ENCODE results near the gene PABPN1. TPM values are rescaled to one million over a fixed set of nuclear protein-coding genes. Genes with fewer than 3 reads are reported as not detected.
"Not testable (repeated sequence)": the region's sequence is repeated elsewhere in the genome, so short reads cannot be mapped to it uniquely, and the experiment has no call there.

PABPN1 gene, protein sequence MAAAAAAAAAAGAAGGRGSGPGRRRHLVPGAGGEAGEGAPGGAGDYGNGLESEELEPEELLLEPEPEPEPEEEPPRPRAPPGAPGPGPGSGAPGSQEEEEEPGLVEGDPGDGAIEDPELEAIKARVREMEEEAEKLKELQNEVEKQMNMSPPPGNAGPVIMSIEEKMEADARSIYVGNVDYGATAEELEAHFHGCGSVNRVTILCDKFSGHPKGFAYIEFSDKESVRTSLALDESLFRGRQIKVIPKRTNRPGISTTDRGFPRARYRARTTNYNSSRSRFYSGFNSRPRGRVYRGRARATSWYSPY
- 100 to 1,000 TPM; 119 to 170 (median 147) TPM for polyA plus RNA-seq
- long read RNA-seq, donor 1 = 0 reads
- long read RNA-seq, donor 2, transcript PABPN1-201 (7 exons, 2,001 nt) = major isoform, 14 of 33 reads
- long read RNA-seq, donor 2, transcript PABPN1-202 (6 exons, 2,768 nt) = minor isoform, 8 of 33 reads
- long read RNA-seq, donor 2, partial matches to known transcripts = 5 of 33 reads
- long read RNA-seq, donor 2, other reads (novel, unspliced or antisense) = 0 of 33 reads
- long read RNA-seq, donor 3, transcript PABPN1-201 (7 exons, 2,001 nt) = major isoform, 27 of 75 reads
- long read RNA-seq, donor 3, transcript PABPN1-207 (6 exons, 1,220 nt) = minor isoform, 8 of 75 reads
- long read RNA-seq, donor 3, transcript PABPN1-202 (6 exons, 2,768 nt) = minor isoform, 11 of 75 reads
- long read RNA-seq, donor 3, partial matches to known transcripts = 24 of 75 reads
- long read RNA-seq, donor 3, other reads (novel, unspliced or antisense) = 0 of 75 reads
- long read RNA-seq, donor 4 = 0 reads
- long read RNA-seq, donor 5, transcript PABPN1-201 (7 exons, 2,001 nt) = major isoform, 12 of 27 reads
- long read RNA-seq, donor 5, transcript PABPN1-202 (6 exons, 2,768 nt) = minor isoform, 11 of 27 reads
- long read RNA-seq, donor 5, partial matches to known transcripts = 0 of 27 reads
- long read RNA-seq, donor 5, other reads (novel, unspliced or antisense) = 0 of 27 reads
- long read RNA-seq, donor 6, transcript PABPN1-201 (7 exons, 2,001 nt) = major isoform, 19 of 24 reads
- long read RNA-seq, donor 6, partial matches to known transcripts = 0 of 24 reads
- long read RNA-seq, donor 6, other reads (novel, unspliced or antisense) = 0 of 24 reads
- long read RNA-seq, donor 7 = 0 reads
- long read RNA-seq, donor 8, transcript PABPN1-201 (7 exons, 2,001 nt) = major isoform, 6 of 7 reads
- long read RNA-seq, donor 8, partial matches to known transcripts = 0 of 7 reads
- long read RNA-seq, donor 8, other reads (novel, unspliced or antisense) = 0 of 7 reads
- long read RNA-seq, donor 9, transcript PABPN1-202 (6 exons, 2,768 nt) = minor isoform, 6 of 23 reads
- long read RNA-seq, donor 9, transcript PABPN1-201 (7 exons, 2,001 nt) = major isoform, 11 of 23 reads
- long read RNA-seq, donor 9, partial matches to known transcripts = 0 of 23 reads
- long read RNA-seq, donor 9, other reads (novel, unspliced or antisense) = 0 of 23 reads
- long read RNA-seq, donor 10, transcript PABPN1-202 (6 exons, 2,768 nt) = minor isoform, 12 of 199 reads
- long read RNA-seq, donor 10, transcript PABPN1-201 (7 exons, 2,001 nt) = major isoform, 42 of 199 reads
- long read RNA-seq, donor 10, transcript PABPN1-208 (5 exons, 778 nt) = minor isoform, 6 of 199 reads
- long read RNA-seq, donor 10, partial matches to known transcripts = 133 of 199 reads
- long read RNA-seq, donor 10, other reads (novel, unspliced or antisense) = 0 of 199 reads

DNA sequence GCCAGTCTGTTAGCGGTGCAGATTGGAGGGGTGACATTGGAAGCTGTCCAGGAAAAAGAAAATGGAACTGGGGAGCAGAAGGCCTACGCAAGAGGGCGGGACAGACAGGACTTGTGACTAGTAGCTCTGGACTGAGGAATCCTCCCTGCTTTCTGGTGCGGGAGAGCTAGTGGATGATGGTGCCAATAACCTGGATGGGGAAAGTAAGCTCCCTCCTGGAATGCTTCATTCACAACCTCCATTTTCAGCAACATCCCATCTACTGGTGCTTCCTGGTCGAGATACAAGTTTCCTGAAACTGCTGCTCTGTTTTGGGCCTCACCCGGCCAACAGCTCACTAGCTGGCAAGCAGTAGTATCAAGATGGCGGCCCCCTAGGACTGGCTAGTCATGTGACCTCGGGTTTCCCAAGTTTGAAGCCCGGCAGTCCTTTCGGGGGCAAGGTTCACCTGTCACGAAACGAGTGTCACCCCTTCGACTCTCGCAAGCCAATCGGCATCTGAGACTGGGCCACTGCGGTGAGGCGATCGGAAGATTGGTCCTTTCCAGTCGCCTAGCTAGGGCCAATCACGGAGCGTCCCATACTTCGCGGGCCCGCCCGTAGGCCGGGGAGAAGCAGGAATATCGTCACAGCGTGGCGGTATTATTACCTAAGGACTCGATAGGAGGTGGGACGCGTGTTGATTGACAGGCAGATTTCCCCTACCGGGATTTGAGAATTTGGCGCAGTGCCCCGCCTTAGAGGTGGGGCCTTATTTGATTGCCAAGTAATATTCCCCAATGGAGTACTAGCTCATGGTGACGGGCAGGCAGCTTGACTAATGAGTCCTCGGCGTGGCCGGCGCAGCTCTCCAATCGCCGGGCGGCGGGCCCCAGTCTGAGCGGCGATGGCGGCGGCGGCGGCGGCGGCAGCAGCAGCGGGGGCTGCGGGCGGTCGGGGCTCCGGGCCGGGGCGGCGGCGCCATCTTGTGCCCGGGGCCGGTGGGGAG lies at the start of gene PABPN1:
TSS of gene PABPN1 (plus strand) at position 874 of the 988 bp plus-strand sequence. CDS start at position 887, 13 bp downstream.
- Histone ChIP-seq H3K9me3 (ENCODE audit: control insufficient read depth in 2 of 2, insufficient read depth in 1 of 2, low read depth in 1 of 2, low read length in 1 of 2) (peaks cover 2 to 3% of the 10 kb centered on the region in 2 donors), H3K36me3 (ENCODE audit: control insufficient read depth in 3 of 3, insufficient read depth in 2 of 3, low read depth in 1 of 3, low read length in 3 of 3) (peaks cover 14 to 42% (median 16%) of the 10 kb centered on the region in 3 donors), H3K27ac (ENCODE audit: low read depth in 1 of 3, low read length in 2 of 3) (peak within 1 kb of the TSS; percentile 91 to 99 (median 98)), H3K27me3 (ENCODE audit: control insufficient read depth in 3 of 3, insufficient read depth in 3 of 3, low read length in 3 of 3) (no peaks in the 10 kb centered on the region), H3K4me3 (ENCODE audit: low read depth in 1 of 3, low read length in 3 of 3) (peak within 1 kb of the TSS; percentile 64 to 99 (median 71)), H3K4me1 (ENCODE audit: control insufficient read depth in 3 of 3, insufficient read depth in 2 of 3, low read depth in 1 of 3, low read length in 2 of 3) (peaks cover 2 to 15% (median 3%) of the 10 kb centered on the region in 3 donors)
- DNase-seq = peak; percentile 100
- peak; percentile 64 for FAIRE-seq
- WGBS, 3 donors = 4% methylated on average over 56 to 63 of the region's 63 CpGs

DNA sequence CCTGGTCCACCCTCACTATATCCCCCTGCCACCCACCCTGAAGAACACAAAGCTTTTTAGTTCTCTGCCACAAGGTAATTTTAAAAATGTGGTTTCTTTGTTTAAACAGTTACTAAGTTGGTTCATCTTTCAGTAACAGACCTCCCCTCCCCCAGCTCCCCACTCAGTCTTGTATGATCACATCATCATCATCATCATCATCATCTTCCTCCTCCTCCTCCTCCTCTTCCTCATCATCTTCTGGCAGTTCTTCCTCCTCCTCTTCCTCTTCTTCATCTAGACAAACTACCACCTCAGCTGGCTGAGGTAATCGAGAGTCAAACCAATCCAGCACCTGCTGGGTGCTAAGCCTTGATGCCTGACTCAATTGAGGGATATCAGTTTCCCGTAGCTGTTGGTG lies 45.8 kb upstream of the PABPN1 start:
- Histone ChIP-seq H3K36me3 (ENCODE audit: control insufficient read depth in 3 of 3, insufficient read depth in 2 of 3, low read depth in 1 of 3, low read length in 3 of 3) (peaks cover 0 to 32% (median 0%) of the 10 kb centered on the region in 3 donors), H3K27me3 (ENCODE audit: control insufficient read depth in 3 of 3, insufficient read depth in 3 of 3, low read length in 3 of 3) (no peaks in the 10 kb centered on the region), H3K4me1 (ENCODE audit: control insufficient read depth in 3 of 3, insufficient read depth in 2 of 3, low read depth in 1 of 3, low read length in 2 of 3) (peaks cover 0 to 13% (median 0%) of the 10 kb centered on the region in 3 donors), H3K9me3 (ENCODE audit: control insufficient read depth in 2 of 2, insufficient read depth in 1 of 2, low read depth in 1 of 2, low read length in 1 of 2) (no peaks in the 10 kb centered on the region), H3K27ac (ENCODE audit: low read depth in 1 of 3, low read length in 2 of 3) (no peak overlapping the region), H3K4me3 (ENCODE audit: low read depth in 1 of 3, low read length in 3 of 3) (no peak overlapping the region)
- 91 to 100% (median 94%) methylated on average over 2 of the region's 2 CpGs for WGBS, 3 donors
- no peak for DNase-seq
- no peak for FAIRE-seq

DNA sequence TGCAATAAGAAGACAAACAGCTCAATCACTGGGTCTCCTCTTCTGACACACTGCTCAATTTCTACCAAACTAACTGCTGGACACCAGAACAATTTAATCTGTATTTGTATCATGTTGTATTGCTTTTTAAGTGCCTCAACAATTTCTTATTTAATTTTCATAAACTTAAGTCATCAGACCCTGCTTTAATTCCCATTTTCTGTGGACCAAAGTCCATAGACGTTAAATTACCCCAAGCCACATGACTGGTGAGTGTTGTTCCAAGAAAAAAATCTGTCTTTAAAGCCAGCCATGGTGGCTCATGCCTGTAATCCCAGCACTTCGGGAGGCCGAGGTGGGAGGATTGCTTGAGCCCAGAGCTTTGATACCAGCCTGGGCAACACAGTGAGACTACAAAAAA lies 44.1 kb upstream of the PABPN1 start:
- DNase-seq = peak in 1 of 2 donors; percentile 53
- no peaks in the 10 kb centered on the region for H3K9me3 ChIP-seq (ENCODE audit: control insufficient read depth in 2 of 2, insufficient read depth in 1 of 2, low read depth in 1 of 2, low read length in 1 of 2)
- peaks cover 0 to 13% (median 0%) of the 10 kb centered on the region in 3 donors for H3K4me1 ChIP-seq (ENCODE audit: control insufficient read depth in 3 of 3, insufficient read depth in 2 of 3, low read depth in 1 of 3, low read length in 2 of 3)

DNA sequence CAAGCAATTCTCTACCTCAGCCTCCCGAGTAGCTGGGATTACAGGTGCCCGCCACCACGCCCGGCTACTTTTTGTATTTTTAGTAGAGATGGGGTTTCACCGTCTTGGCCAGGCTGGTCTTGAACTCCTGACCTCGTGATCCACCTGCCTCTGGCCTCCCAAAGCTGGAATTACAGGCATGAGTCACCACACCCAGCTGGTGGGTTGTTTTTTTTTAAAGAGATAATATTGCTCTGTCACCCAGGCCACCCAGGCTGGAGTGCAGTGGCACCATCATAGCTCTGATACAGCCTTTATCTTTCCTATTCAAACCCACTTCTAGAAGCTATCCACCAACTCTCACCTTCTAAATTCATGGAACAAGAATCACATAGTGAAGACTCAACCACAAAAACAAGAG lies 43.3 kb upstream of the PABPN1 start:
- FAIRE-seq; H3K9me3 ChIP-seq (ENCODE audit: control insufficient read depth in 2 of 2, insufficient read depth in 1 of 2, low read depth in 1 of 2, low read length in 1 of 2): not testable (repeated sequence)
- WGBS, 3 donors = 72 to 89% (median 77%) methylated on average over 6 of the region's 6 CpGs

More for the DNA sequence above, 44.1 kb upstream of the PABPN1 start:
- WGBS, 3 donors = 36 to 63% (median 44%) methylated on average over 3 of the region's 3 CpGs
- Histone ChIP-seq H3K27ac (ENCODE audit: low read depth in 1 of 3, low read length in 2 of 3) (peak overlapping the region in 1 of 3 donors; percentile 24), H3K27me3 (ENCODE audit: control insufficient read depth in 3 of 3, insufficient read depth in 3 of 3, low read length in 3 of 3) (no peaks in the 10 kb centered on the region), H3K4me3 (ENCODE audit: low read depth in 1 of 3, low read length in 3 of 3) (no peak overlapping the region), H3K36me3 (ENCODE audit: control insufficient read depth in 3 of 3, insufficient read depth in 2 of 3, low read depth in 1 of 3, low read length in 3 of 3) (peaks cover 0 to 32% (median under 1%) of the 10 kb centered on the region in 3 donors)
- FAIRE-seq = no peak

DNA sequence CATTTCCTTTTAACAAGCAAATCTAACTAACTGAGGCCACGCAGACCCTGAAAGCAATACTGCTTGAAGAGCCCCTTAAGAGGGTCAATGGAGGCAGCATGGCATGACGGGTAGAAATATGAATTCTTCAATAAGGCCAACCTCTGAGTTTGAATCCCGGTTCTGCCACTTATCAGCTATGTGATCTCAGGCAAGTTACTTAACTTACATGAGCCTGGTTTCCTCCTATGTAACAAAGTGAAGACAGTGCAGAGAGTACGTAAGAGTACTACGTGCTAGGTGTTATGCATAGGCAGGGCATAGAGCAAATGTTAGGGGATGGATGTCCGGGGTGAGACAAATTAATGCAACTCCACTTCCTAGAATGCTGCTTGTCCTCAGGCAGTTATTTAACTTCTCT lies 40.0 kb upstream of the PABPN1 start:
- peaks cover 0 to 22% (median 2%) of the 10 kb centered on the region in 3 donors for H3K36me3 ChIP-seq (ENCODE audit: control insufficient read depth in 3 of 3, insufficient read depth in 2 of 3, low read depth in 1 of 3, low read length in 3 of 3)
- H3K27me3 ChIP-seq (ENCODE audit: control insufficient read depth in 3 of 3, insufficient read depth in 3 of 3, low read length in 3 of 3) = no peaks in the 10 kb centered on the region
- no peaks in the 10 kb centered on the region for H3K9me3 ChIP-seq (ENCODE audit: control insufficient read depth in 2 of 2, insufficient read depth in 1 of 2, low read depth in 1 of 2, low read length in 1 of 2)
- no peak for DNase-seq
- FAIRE-seq = no peak
- no peak overlapping the region for H3K27ac ChIP-seq (ENCODE audit: low read depth in 1 of 3, low read length in 2 of 3)
- H3K4me1 ChIP-seq (ENCODE audit: control insufficient read depth in 3 of 3, insufficient read depth in 2 of 3, low read depth in 1 of 3, low read length in 2 of 3) = peaks cover 0 to 13% (median 0%) of the 10 kb centered on the region in 3 donors
- H3K4me3 ChIP-seq (ENCODE audit: low read depth in 1 of 3, low read length in 3 of 3) = no peak overlapping the region
- WGBS, 3 donors = 91 to 93% (median 92%) methylated on average over 6 of the region's 6 CpGs

More for the DNA sequence above, 43.3 kb upstream of the PABPN1 start:
- not testable (repeated sequence) for H3K4me3 ChIP-seq (ENCODE audit: low read depth in 1 of 3, low read length in 3 of 3); DNase-seq; H3K27ac ChIP-seq (ENCODE audit: low read depth in 1 of 3, low read length in 2 of 3); H3K27me3 ChIP-seq (ENCODE audit: control insufficient read depth in 3 of 3, insufficient read depth in 3 of 3, low read length in 3 of 3)
- H3K4me1 ChIP-seq (ENCODE audit: control insufficient read depth in 3 of 3, insufficient read depth in 2 of 3, low read depth in 1 of 3, low read length in 2 of 3) = peaks cover 0 to 13% (median 0%) of the 10 kb centered on the region in 3 donors
- peaks cover 0 to 32% (median 2%) of the 10 kb centered on the region in 3 donors for H3K36me3 ChIP-seq (ENCODE audit: control insufficient read depth in 3 of 3, insufficient read depth in 2 of 3, low read depth in 1 of 3, low read length in 3 of 3)

DNA sequence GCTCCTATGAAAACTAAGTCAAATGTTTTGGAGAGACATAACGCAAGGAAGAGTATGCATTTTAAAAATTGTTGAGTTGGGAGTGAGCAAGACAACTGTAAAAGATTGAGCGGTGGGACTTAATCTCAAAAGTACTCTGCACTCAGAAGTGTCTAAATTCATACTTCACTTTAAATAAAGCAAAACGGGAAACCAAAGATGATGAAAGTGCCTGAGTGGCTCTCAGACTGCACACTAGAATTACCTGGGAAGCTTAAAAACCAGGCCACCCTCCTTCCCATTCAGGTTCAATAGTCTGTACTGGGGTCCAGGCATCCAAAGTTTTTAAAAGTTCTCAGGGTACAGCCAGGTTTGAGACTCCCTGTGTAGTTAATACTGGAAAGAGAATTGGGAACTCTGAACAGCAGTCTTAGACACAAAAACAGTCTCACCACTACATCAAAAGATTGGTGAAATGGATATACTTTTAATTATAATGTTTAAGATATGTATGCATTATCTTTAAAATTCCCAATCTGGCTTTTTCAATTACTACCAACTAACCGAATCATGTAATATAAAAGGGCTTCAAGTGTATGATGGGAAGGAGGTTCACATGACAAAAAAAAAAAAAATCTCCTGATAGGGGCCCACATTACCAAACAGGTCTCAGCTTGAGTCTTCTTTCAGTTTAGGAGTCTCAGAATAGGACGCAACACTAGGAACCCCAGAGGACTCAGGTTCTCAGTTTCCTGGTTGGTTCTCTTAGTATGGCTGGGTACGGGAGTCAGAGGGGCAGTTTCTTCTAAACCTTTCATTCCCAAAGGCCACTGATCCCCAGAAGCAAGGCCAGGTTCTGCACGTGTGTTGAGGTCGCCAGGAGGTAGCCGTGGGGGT lies 36.4 kb upstream of the PABPN1 start:
- Histone ChIP-seq H3K4me1 (ENCODE audit: control insufficient read depth in 3 of 3, insufficient read depth in 2 of 3, low read depth in 1 of 3, low read length in 2 of 3) (peaks cover 0 to 13% (median 0%) of the 10 kb centered on the region in 3 donors), H3K4me3 (ENCODE audit: low read depth in 1 of 3, low read length in 3 of 3) (peak overlapping the region; percentile 76 to 99 (median 78)), H3K27ac (ENCODE audit: low read depth in 1 of 3, low read length in 2 of 3) (peak overlapping the region; percentile 69 to 93 (median 84)), H3K27me3 (ENCODE audit: control insufficient read depth in 3 of 3, insufficient read depth in 3 of 3, low read length in 3 of 3) (no peaks in the 10 kb centered on the region), H3K9me3 (ENCODE audit: control insufficient read depth in 2 of 2, insufficient read depth in 1 of 2, low read depth in 1 of 2, low read length in 1 of 2) (no peaks in the 10 kb centered on the region), H3K36me3 (ENCODE audit: control insufficient read depth in 3 of 3, insufficient read depth in 2 of 3, low read depth in 1 of 3, low read length in 3 of 3) (peaks cover 0 to 3% (median 2%) of the 10 kb centered on the region in 3 donors)
- WGBS, 3 donors = 20 to 29% (median 24%) methylated on average over 9 of the region's 9 CpGs
- no peak for FAIRE-seq
- DNase-seq = peak; percentile 59 to 68

All from small intestine (tissue), 16 donors.